HG02763 (cell line): ENCODE measurements around the gene ANK3.

Source experiments
- ATAC-seq: cut with Tn5 transposase; IDR thresholded peaks from one replicate; pipeline ENCODE4 v1.9.1; 2021; ENCODE audit warnings: mild to moderate bottlenecking, moderate library complexity; ENCODE audit not compliant: unreplicated experiment

The ANK3 gene

GRCh38 chr10:60188548-60188947 lies 201.1 kb downstream of the ANK3 start:
- ATAC-seq: no peak

DNA sequence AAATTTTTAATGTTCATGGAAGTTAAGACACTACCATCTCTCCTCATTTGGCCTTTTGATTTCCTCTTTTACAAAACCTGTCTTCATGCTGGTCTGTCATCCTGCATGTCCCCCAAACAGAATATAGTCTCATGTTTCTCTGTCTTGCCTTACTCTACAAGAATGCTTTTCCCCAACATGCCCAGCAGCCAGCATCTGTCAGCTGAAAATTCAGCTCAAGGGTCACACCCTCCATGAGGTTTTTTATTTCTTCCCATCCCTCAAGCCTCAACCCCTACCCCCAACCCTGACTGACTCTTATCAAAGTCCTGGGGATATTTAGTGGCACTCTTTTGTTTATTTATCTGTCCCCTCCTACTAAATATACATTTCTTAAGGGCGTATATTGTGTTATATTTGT lies 202.0 kb downstream of the ANK3 start:
- no peak for ATAC-seq

DNA sequence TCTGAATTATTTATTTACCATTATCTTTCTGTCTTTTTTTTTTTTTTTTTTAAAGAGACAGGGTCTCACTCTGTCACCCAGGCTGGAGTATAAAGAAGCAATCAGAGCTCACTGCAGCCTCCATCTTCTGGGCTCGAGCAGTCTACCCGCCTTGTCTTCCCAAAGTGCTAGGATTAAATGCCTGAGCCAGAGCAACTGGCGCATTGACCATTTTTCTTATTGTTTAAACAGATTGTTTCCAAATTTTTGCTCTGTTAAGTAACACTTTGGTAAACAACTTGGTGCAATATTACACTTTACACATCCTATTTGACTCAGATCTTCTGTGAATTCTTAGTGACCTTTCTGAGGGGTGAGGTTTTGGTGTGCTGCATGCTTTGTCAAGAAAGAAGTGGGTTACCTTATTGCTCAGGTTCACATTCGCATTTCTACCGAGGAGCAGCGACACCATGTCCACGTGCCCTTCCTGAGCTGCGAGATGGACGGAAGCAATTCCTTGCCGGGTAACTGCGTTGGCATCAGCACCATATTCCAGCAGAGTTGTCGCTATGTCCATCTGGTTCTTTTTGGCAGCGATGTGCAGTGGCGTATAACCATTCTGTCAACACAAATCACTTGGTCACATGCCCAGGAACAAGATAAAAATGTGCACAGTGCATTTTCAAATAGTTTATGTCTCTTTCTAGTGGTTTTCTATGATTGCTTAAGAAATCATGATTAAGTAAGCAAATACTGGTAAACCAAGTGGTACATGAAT lies 203.2 kb downstream of the ANK3 start:
- no peak for ATAC-seq

DNA sequence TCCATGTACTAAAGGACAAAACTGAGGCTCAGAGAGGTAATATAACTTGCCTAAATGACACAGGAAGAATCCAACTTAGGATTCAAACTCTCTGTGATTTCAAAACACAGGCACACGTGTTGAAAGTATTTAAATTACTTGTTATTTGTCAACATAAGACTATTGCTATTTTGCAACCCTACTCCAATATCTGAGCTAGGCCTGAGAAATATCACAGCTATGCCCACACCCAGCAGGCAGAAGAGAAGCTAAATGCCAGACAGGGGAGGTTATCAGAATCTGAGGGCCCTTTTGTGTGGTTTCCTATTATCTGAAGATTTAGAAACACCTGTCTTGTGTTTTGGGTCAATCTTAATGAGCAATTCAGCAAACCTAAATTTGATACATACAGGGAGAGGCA lies 204.3 kb downstream of the ANK3 start:
- no peak for ATAC-seq

- ATAC-seq: no peak
Measured at GRCh38 chr10:60182691-60183090, 207.0 kb downstream of the ANK3 start.

- no peak for ATAC-seq
Measured at GRCh38 chr10:60176925-60177324, 212.8 kb downstream of the ANK3 start.

- ATAC-seq: no peak
Measured at GRCh38 chr10:60175441-60175971, 214.2 kb downstream of the ANK3 start.

DNA sequence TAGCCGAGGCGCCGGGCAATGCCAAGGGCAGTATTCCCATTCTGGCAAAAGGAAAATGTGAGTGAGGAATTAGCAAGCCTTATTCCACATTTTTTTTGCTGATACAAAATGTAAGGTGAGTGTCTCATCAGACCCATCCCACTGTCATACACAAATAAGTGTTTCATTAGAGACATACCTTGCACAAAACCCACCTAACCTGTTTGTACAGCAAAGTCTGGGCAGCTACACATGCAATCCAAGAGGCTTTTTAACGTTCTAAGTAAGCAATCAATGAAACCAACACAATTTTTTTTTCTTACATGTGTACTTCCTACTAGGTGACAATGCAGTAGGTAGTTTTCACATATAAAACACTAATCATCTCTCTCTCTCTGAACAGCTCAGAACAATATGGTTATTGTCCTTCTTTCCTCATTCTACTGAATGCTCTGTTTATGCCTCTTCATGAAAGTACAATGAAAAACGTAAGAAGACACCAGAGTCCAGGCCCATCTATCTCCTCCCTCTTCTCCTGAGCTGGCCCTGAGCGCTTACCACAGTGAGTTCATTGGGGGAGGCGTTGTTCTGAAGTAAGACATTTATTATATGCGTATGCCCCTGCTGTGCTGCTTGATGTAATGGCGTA lies 217.2 kb downstream of the ANK3 start:
- ATAC-seq: no peak

- no peak for ATAC-seq
Measured at GRCh38 chr10:60171436-60172013, 218.2 kb downstream of the ANK3 start.

DNA sequence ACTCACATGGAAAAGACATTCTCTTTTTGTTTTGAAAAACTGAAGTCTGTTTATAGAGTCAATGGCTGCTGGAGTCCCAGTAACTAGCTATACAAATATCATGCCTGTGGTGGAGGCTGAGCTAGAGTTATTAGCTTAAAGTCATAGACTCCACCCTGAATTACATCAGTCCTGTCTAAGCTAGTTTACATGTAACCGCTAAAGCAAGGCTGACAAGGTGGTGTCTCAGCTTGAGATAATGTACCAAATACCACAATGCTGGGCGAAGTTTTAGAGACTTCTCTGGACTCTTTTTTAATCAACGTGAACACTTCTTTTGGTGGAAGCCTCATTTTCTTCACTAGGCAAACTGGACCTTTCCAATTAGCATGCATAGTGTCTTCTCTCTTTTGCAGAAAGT lies 219.4 kb downstream of the ANK3 start:
- ATAC-seq: no peak

GRCh38 chr10:60169111-60169510 lies 220.6 kb downstream of the ANK3 start:
- ATAC-seq: no peak

DNA sequence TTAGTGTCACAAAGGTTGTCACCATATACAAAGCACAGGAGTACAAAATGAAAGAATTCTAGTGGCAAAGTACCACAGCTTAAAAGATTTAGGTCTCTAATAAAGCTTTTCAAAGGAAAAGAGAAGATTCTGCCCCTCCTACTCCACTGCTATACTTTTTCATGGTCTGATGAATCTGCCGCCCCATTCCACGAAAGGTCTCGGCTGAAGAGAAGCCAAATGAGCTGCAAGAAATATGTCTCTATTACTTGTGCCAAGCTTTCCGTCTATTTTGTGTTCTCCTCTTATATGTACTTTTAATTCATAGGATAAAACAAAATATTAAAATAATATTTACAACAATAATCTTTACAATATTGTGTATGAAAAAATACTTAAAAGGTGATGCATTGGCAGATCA lies 222.6 kb downstream of the ANK3 start:
- ATAC-seq: no peak

- ATAC-seq: no peak
Measured at GRCh38 chr10:60163786-60164185, 225.9 kb downstream of the ANK3 start.

DNA sequence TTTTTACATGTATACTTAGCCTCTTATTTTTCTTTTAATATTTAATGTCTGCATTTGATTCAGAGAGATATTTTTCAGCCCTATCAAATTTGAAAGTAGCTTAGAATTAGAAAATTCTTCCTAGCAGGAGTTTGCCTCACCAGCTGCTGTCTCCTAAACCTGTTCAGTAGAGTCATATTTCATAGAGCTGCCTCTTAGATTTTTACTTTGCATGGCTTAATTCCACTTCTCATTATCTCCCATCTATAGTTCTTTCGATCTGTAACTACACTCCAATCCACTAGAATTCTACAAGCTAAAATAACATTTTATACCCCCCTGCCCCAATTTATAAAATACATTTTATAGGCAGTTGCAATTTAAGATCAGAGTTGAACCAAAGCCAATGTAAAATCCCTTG lies 227.0 kb downstream of the ANK3 start:
- no peak for ATAC-seq

GRCh38 chr10:60155943-60156683 lies 233.6 kb downstream of the ANK3 start:
- no peak for ATAC-seq

GRCh38 chr10:60155099-60155877 lies 234.4 kb downstream of the ANK3 start:
- ATAC-seq: no peak

DNA sequence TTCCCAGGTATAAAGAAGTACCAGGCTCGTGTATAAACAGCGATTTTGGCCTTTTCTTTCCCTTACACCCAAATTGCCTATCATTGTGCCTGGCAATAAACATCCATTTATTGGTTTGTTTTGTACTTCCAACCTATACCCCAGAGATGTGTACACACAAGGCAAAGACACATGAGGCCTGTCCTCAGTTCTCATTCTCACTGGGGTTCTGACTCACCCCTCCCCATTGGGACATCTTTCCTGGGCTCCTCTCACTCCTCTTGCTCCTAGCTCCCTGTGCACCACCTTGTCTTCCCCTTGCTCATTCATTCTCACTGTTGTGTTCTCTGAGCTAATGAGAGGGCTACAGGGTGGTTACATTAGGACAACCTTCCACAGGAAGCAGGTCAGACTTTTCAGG lies 240.7 kb downstream of the ANK3 start:
- ATAC-seq: no peak

DNA sequence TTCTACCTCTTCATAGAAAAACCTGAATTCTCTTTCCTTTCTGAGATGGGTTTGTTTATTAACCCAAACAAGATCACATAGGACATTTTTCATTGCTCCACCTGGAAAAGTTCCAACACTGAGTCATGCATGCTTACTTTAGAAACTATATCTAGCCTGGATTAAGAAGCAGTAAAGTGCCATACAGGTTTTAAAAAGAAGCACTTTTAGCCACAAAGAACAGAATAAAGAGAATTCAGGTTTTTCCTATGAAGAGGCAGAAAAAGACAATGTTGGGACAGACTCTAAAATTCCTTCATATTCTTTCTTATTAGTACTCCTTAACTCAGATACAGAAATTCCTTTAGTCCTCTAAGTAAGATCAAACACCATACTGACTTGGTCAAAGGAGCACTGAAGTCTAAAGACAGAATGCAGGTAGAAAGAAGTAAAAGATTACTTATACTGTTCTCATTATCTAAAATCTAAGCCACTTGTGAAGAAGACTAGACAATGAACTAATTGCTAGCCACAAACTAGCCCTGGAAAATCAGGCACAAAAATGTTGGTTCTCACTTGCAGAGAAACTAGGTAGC lies 241.3 kb downstream of the ANK3 start:
- no peak for ATAC-seq

DNA sequence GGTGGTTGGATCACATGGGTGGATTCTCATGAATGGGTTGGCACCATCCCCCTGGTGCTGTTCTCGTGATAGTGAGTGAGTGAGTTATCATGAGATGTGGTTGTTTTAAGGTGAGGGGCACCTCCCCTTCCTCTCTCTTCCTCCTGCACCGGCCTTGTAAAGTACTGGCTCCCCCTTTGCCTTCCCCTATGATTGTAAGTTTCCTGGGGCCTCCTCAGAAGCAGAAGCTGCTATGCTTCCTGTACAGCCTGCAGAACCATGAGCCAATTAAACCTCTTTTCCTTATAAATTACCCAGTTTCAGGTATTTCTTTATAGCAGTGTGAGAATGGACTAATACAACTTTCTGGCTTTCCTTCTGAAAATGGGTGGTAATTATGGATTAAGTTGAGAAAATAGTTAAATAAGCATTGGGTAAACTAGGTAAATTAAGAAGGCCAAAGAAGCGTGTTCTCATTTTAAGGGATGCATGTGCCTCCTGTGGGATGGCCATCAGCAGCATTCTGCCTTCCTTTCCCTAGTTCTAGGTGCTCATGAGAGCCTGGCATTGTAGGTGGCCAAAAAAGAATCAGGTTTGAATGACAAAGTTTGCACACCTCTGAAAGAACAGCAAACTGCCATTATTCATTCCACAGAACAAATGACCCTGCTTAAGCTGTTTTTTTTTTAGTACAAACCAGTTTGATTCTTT lies 242.0 kb downstream of the ANK3 start:
- ATAC-seq: no peak

DNA sequence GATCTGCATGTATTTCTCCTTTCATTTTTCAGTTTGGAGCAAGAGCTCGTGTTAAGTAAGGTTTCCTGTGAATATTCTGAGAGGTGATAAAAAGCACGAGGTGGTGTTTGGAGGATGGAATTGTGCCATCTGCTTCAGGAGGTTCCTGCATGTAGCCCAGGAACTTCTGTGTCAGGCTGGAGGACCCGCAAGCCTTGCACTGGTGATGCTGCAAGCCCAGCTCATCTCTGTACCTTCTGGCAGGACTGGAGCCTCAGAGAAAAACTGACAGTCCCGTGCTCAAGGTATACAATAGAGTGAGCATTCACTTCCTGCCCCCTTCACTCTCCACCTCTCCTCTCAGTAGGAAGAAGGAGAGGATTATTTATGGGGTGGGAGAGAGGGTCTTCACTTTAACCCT lies 242.7 kb downstream of the ANK3 start:
- ATAC-seq: no peak
